B cell (primary cell): ENCODE results near the gene PCSK6.

Experiments
- EZH2 ChIP-seq: IDR thresholded peaks from 2 replicates; pipeline ENCODE4 v1.6.1; 2012; ENCODE audit warnings: borderline replicate concordance, low read depth, mild to moderate bottlenecking, moderate library complexity, low read length; ENCODE audit not compliant: insufficient read depth, poor library complexity, severe bottlenecking
- TF ChIP-seq, protein P1 (sequence below): fragments of 200-600 bp; IDR thresholded peaks from one replicate; pipeline ENCODE4 v1.8.0; 2022; ENCODE audit warnings: antibody characterized with exemption, mild to moderate bottlenecking

DNA sequence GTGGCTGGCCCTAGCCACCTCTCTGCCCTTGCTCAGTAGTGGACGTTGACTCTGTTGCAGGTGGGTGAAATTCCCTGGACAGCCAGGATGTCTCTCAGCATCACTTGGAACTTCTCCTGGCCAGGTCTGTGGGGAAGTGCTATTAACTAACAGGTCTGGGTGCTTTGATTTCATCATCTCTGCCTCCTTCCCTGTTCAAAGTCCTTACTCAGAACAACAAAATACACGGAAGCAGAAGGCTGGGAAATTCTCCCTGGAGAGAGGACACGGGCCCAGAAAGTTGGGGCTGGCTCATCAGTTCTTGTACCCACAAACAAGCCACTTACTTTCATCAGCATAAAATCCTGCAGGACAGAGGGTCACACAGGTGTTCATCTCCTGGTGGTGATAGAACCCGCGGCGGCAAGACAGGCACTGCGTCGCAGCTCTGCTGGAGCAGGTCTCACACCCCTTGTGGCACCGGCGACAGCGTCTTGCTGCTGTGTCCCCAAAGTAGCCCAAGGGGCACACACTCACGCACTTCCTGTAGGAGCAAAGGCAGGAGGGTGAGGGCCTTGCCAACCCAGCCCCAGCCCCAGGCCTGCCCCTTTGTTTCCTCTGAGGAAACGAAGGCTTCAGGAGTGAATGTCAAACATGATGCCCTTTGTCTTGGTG, 164.9 kb downstream of the PCSK6 start:
- TF ChIP-seq, protein P1, sequence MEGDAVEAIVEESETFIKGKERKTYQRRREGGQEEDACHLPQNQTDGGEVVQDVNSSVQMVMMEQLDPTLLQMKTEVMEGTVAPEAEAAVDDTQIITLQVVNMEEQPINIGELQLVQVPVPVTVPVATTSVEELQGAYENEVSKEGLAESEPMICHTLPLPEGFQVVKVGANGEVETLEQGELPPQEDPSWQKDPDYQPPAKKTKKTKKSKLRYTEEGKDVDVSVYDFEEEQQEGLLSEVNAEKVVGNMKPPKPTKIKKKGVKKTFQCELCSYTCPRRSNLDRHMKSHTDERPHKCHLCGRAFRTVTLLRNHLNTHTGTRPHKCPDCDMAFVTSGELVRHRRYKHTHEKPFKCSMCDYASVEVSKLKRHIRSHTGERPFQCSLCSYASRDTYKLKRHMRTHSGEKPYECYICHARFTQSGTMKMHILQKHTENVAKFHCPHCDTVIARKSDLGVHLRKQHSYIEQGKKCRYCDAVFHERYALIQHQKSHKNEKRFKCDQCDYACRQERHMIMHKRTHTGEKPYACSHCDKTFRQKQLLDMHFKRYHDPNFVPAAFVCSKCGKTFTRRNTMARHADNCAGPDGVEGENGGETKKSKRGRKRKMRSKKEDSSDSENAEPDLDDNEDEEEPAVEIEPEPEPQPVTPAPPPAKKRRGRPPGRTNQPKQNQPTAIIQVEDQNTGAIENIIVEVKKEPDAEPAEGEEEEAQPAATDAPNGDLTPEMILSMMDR: no peak
- TF ChIP-seq EZH2: no peak
